Caco-2 (cell line): Measurements from ENCODE around the gene ALK. TPM values are rescaled to one million over a fixed set of nuclear protein-coding genes. Genes with fewer than 3 reads are reported as not detected.

Source experiments
- BruUV-seq: library from RNA; stranded (reverse); fragments of 400-500 nt; replicated peaks from 2 replicates; lab custom pipeline; 2021; lab: Mats Ljungman, UMichigan
- CTCF ChIA-PET: fragments of 300-600 bp; sonication (Branson Sonifier 250); formaldehyde crosslinking; loops from one replicate; lab custom pipeline; 2022; ENCODE audit warnings: antibody characterized with exemption; lab: Charles Lee
- POLR2A ChIA-PET: fragments of 300-600 bp; sonication (Branson Sonifier 250); formaldehyde crosslinking; loops from one replicate; lab custom pipeline; 2022; ENCODE audit warnings: antibody characterized with exemption; lab: Charles Lee
- DNase-seq, 2 experiments: peaks; one replicate each; pipeline versions ENCODE4 v3.0.0 to v3.0.0-alpha.2; 2020 to 2022
- H3K27me3 ChIP-seq: replicated peaks from 2 replicates; pipeline ENCODE4 v1.6.0; 2011; ENCODE audit warnings: low read length; ENCODE audit not compliant: control insufficient read depth, insufficient read depth
- H3K36me3 ChIP-seq: 2 replicates; pipeline ENCODE4 v1.5.1; 2011; ENCODE audit warnings: low read length; ENCODE audit not compliant: control insufficient read depth, insufficient read depth
- H3K4me1 ChIP-seq: fragments of 250-450 bp; sonication (Bioruptor Pico); 2 replicates; pipeline ENCODE4 v1.5.1; 2020; ENCODE audit warnings: mild to moderate bottlenecking
- H3K4me3 ChIP-seq: 2 replicates; pipeline ENCODE4 v1.5.1; 2011; ENCODE audit warnings: low read depth, mild to moderate bottlenecking, control low read depth, low read length
- H3K9me3 ChIP-seq: fragments of 250-450 bp; sonication (Bioruptor Pico); 2 replicates; pipeline ENCODE4 v1.5.1; 2020; ENCODE audit warnings: mild to moderate bottlenecking, moderate library complexity
- H3K27ac Mint-ChIP-seq: one replicate; pipeline ENCODE4 v1.8.0; 2022; ENCODE audit warnings: mixed read lengths; ENCODE audit not compliant: unreplicated experiment
- H3K27me3 Mint-ChIP-seq: one replicate; pipeline ENCODE4 v1.8.0; 2022; ENCODE audit warnings: mixed read lengths; ENCODE audit not compliant: insufficient read depth, unreplicated experiment
- H3K36me3 Mint-ChIP-seq: one replicate; pipeline ENCODE4 v1.8.0; 2022; ENCODE audit warnings: mild to moderate bottlenecking, mixed read lengths; ENCODE audit not compliant: insufficient read depth, unreplicated experiment
- H3K4me1 Mint-ChIP-seq: one replicate; pipeline ENCODE4 v1.8.0; 2022; ENCODE audit warnings: low read depth, mixed read lengths; ENCODE audit not compliant: unreplicated experiment
- H3K4me3 Mint-ChIP-seq: one replicate; pipeline ENCODE4 v1.8.0; 2022; ENCODE audit warnings: mild to moderate bottlenecking, moderate library complexity, mixed read lengths; ENCODE audit not compliant: unreplicated experiment
- H3K9me3 Mint-ChIP-seq: one replicate; pipeline ENCODE4 v1.8.0; 2022; ENCODE audit warnings: mixed read lengths; ENCODE audit not compliant: unreplicated experiment
- intact Hi-C: fragments of 100-400 bp; cut with micrococcal nuclease; formaldehyde crosslinking; loops from one replicate; pipeline ENCODE4 v1.10.0; 2022; ENCODE audit not compliant: unreplicated experiment
- total RNA-seq: library from RNA; stranded (reverse); gene quantifications from 2 replicates; pipeline ENCODE4 v1.2.3, GENCODE V29; 2022
- TF ChIP-seq, protein P1 (sequence below), 2 experiments: fragments of 200-600 bp in 1 of 2; IDR thresholded peaks; 1 replicate in 1 of 2; 2 replicates in 1 of 2; pipeline versions ENCODE4 v1.5.1 to v1.8.0; 2011 to 2022; ENCODE audit warnings: antibody characterized with exemption in 1 of 2, control low read depth in 1 of 2, inconsistent platforms in 1 of 2, low read depth in 1 of 2, low read length in 1 of 2, mild to moderate bottlenecking in 1 of 2, moderate library complexity in 1 of 2; ENCODE audit not compliant: insufficient read depth in 1 of 2, severe bottlenecking in 1 of 2, unreplicated experiment in 1 of 2

Gene ALK
- total RNA-seq, 1 experiment from 2014 or later, result 0.11 TPM

DNA sequence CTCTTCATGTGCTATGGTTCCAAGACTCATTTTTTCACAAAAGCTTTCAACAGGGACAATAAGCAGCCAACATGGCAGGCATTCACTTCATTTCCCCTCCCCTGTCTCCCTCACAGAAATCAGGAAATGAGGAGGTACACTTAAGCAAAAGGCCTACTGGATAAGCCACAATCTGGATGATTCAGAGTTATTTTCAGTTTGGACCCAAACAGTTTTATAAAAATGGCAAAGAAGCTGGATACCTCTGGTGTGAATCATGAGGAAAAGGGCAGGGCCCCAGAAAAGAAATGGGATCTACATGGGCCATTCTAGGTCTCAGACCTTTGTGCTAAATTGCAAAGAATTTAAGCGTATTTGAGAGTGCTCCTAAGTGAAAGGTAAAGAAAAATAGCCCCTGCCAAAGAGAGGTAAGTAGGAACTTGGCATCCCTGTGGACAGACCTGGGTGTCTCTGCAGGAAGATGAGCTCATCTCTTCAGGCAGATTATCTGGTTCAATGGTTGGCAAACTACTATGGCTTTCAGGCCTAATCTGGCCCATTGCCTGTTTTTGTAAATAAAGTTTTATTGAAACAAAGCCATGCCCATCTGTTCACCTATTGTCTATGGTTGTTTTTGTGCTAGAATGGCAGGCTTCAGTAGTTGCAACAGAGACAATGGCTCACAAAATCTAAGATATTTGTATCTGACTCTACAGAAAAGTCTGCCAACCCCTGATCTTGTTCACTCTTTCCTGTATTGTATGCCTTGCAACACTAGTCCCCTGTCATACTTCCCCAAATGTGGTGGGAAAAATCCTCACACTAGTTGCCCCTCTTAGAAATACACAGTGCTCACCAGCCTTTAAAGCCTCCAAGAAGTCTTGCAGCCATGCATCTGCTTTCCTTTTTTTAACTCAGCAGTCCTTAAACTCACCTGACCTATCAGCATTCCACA, 315.0 kb downstream of the ALK start:
- Mint-ChIP-seq H3K4me3 (no peak overlapping the region), H3K9me3 (no peaks in the 10 kb centered on the region), H3K27ac (no peak overlapping the region), H3K27me3 (peaks cover 9% of the 10 kb centered on the region), H3K36me3 (no peaks in the 10 kb centered on the region), H3K4me1 (no peaks in the 10 kb centered on the region)
- intact Hi-C loops, result no loop called here
- Histone ChIP-seq H3K4me1 (no peaks in the 10 kb centered on the region), H3K36me3 (no peaks in the 10 kb centered on the region), H3K4me3 (no peak overlapping the region), H3K27me3 (no peaks in the 10 kb centered on the region), H3K9me3 (no peaks in the 10 kb centered on the region)
- no TSS peak for BruUV-seq
- TF ChIP-seq, protein P1, sequence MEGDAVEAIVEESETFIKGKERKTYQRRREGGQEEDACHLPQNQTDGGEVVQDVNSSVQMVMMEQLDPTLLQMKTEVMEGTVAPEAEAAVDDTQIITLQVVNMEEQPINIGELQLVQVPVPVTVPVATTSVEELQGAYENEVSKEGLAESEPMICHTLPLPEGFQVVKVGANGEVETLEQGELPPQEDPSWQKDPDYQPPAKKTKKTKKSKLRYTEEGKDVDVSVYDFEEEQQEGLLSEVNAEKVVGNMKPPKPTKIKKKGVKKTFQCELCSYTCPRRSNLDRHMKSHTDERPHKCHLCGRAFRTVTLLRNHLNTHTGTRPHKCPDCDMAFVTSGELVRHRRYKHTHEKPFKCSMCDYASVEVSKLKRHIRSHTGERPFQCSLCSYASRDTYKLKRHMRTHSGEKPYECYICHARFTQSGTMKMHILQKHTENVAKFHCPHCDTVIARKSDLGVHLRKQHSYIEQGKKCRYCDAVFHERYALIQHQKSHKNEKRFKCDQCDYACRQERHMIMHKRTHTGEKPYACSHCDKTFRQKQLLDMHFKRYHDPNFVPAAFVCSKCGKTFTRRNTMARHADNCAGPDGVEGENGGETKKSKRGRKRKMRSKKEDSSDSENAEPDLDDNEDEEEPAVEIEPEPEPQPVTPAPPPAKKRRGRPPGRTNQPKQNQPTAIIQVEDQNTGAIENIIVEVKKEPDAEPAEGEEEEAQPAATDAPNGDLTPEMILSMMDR (IDR thresholded peaks at IDR 0.05; ENCODE audit: insufficient read depth in 1 of 2, low read depth in 1 of 2, low read length in 1 of 2, severe bottlenecking in 1 of 2, unreplicated experiment in 1 of 2), result no peak
- CTCF ChIA-PET, result no interaction called here
- no peak for DNase-seq
- POLR2A ChIA-PET, result no interaction called here

DNA sequence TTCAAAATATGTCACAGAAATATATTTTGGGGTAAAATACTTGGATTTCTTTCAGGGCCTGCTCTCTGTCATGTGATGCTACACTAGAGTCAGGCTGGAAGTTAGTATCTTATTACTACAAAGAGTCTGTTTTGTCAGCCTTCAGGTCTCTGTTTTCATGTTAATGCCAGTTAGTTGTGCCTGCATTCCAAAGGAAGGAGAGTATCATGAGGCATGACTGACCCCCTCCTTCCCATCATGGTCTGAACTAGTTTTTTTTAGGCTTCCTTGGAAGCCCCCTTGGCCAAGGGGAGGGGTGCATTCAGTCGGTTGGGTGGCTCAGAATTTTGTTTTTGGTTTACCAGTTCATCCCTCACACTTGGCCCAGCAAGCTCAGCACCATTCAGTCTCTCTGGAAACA, 318.0 kb downstream of the ALK start:
- Histone ChIP-seq H3K4me3 (no peak overlapping the region), H3K9me3 (no peaks in the 10 kb centered on the region), H3K4me1 (no peaks in the 10 kb centered on the region), H3K27me3 (no peaks in the 10 kb centered on the region), H3K36me3 (no peaks in the 10 kb centered on the region)
- H3K27me3 Mint-ChIP-seq, result peaks cover 12% of the 10 kb centered on the region
- intact Hi-C loops, result no loop called here
- no peaks in the 10 kb centered on the region for H3K36me3 Mint-ChIP-seq
- no peak overlapping the region for H3K4me3 Mint-ChIP-seq
- TF ChIP-seq, protein P1 (IDR thresholded peaks at IDR 0.05; ENCODE audit: insufficient read depth in 1 of 2, low read depth in 1 of 2, low read length in 1 of 2, severe bottlenecking in 1 of 2, unreplicated experiment in 1 of 2), result no peak
- no peak overlapping the region for H3K27ac Mint-ChIP-seq
- no TSS peak for BruUV-seq
- no peaks in the 10 kb centered on the region for H3K9me3 Mint-ChIP-seq
- DNase-seq, result no peak
- H3K4me1 Mint-ChIP-seq, result no peaks in the 10 kb centered on the region
- ChIA-PET CTCF (no interaction called here), POLR2A (no interaction called here)

DNA sequence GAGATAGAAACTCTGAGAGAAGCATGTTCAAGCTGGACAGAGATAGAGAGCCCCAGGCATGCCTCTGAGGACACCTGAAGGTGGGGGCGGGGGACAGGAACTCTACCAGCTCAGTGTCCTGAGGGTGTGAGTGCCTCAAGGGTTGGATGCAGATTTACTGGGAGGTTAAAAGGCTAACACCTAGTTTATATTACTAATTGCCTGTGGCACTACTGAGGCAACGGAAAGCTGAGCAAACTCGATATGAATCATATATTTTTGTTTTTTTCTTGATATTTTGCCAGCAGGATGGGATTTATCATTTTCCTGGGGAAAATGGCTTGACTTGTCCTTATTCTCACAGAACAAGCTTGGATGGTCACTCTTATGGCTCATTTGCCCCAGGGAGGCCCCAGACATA, 319.5 kb downstream of the ALK start:
- Histone ChIP-seq H3K4me3 (no peak overlapping the region), H3K9me3 (no peaks in the 10 kb centered on the region), H3K36me3 (no peaks in the 10 kb centered on the region), H3K27me3 (no peaks in the 10 kb centered on the region), H3K4me1 (no peaks in the 10 kb centered on the region)
- Mint-ChIP-seq H3K36me3 (no peaks in the 10 kb centered on the region), H3K27ac (no peak overlapping the region), H3K27me3 (peaks cover 3% of the 10 kb centered on the region), H3K9me3 (no peaks in the 10 kb centered on the region), H3K4me1 (no peaks in the 10 kb centered on the region), H3K4me3 (no peak overlapping the region)
- intact Hi-C loops, result no loop called here
- POLR2A ChIA-PET, result no interaction called here
- CTCF ChIA-PET, result no interaction called here
- TF ChIP-seq, protein P1 (IDR thresholded peaks at IDR 0.05; ENCODE audit: insufficient read depth in 1 of 2, low read depth in 1 of 2, low read length in 1 of 2, severe bottlenecking in 1 of 2, unreplicated experiment in 1 of 2), result no peak
- DNase-seq, result no peak
- BruUV-seq, result no TSS peak
